Astrocyte of the spinal cord (primary cell): ENCODE data around the gene FFAR3.

ENCODE experiments used
- DNase-seq: peaks from one replicate; pipeline ENCODE4 v3.0.0; 2011; ENCODE audit warnings: low read depth, low spot score
- H3K4me3 ChIP-seq: 2 replicates; pipeline ENCODE4 v1.5.1; 2011; ENCODE audit warnings: low read depth, mild to moderate bottlenecking, low read length, moderate library complexity
- in situ Hi-C: cut with HindIII; loops from 2 replicates; pipeline ENCODE4 v1.10.0; 2017; ENCODE audit warnings: low sequenced_read_pairs
- TF ChIP-seq, protein P1 (sequence below): IDR thresholded peaks from 2 replicates; pipeline ENCODE4 v1.5.1; 2012; ENCODE audit warnings: low read depth, mild to moderate bottlenecking, low read length, inconsistent platforms

Gene FFAR3

GRCh38 chr19:35313587-35313986, 44.7 kb upstream of the FFAR3 start:
- H3K4me3 ChIP-seq = no peak overlapping the region
- in situ Hi-C loops = no loop called here
- DNase-seq = no peak
- TF ChIP-seq, protein P1, sequence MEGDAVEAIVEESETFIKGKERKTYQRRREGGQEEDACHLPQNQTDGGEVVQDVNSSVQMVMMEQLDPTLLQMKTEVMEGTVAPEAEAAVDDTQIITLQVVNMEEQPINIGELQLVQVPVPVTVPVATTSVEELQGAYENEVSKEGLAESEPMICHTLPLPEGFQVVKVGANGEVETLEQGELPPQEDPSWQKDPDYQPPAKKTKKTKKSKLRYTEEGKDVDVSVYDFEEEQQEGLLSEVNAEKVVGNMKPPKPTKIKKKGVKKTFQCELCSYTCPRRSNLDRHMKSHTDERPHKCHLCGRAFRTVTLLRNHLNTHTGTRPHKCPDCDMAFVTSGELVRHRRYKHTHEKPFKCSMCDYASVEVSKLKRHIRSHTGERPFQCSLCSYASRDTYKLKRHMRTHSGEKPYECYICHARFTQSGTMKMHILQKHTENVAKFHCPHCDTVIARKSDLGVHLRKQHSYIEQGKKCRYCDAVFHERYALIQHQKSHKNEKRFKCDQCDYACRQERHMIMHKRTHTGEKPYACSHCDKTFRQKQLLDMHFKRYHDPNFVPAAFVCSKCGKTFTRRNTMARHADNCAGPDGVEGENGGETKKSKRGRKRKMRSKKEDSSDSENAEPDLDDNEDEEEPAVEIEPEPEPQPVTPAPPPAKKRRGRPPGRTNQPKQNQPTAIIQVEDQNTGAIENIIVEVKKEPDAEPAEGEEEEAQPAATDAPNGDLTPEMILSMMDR = no peak

DNA sequence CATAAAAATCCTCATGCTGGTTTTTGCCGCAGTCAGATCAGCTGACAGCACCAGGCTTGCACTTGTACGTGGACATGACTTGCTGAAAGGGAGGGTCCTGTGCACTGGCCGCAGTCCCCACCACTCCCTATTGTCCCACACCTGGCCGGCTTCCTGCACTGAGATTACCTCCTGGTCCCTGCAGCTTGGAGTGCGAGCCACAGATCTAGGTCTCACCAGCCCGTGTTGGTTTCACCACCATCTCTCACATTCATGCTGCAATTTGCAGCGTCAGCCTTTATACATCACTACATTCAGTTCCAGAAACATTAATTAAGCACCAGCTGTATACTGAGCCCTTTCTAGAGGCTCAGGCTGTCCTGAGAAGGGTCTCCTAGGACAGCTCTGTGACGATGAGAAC, 44.2 kb upstream of the FFAR3 start:
- H3K4me3 ChIP-seq = no peak overlapping the region
- no peak for DNase-seq
- TF ChIP-seq, protein P1 = no peak
- in situ Hi-C loops = no loop called here

- TF ChIP-seq, protein P1 = no peak
- DNase-seq = no peak
- H3K4me3 ChIP-seq = no peak overlapping the region
- in situ Hi-C loops = no loop called here
Observed at GRCh38 chr19:35314858-35315470, 43.3 kb upstream of the FFAR3 start.

DNA sequence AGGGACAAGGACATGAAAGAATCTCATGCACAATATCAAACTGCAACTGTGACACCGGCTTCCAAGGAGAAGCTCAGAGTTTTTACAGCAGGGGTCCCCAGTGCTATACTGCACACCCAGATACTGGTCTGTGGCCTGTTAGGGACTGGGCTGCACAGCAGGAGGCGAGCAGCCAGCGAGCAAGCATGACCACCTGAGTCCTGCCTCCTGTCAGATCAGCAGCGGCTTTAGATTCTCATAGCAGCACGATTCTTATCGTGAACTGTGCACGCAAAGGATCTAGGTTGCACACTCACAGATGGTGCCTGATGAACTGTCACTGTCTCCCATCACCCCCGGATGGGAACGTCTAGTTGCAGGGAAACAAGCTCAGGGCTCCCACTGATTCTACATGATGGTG, 42.4 kb upstream of the FFAR3 start:
- DNase-seq = no peak
- in situ Hi-C loops = no loop called here
- H3K4me3 ChIP-seq = no peak overlapping the region
- TF ChIP-seq, protein P1 = no peak

- no peak overlapping the region for H3K4me3 ChIP-seq
- DNase-seq = no peak
- TF ChIP-seq, protein P1 = no peak
- in situ Hi-C loops = no loop called here
Observed at GRCh38 chr19:35316560-35316959, 41.7 kb upstream of the FFAR3 start.

DNA sequence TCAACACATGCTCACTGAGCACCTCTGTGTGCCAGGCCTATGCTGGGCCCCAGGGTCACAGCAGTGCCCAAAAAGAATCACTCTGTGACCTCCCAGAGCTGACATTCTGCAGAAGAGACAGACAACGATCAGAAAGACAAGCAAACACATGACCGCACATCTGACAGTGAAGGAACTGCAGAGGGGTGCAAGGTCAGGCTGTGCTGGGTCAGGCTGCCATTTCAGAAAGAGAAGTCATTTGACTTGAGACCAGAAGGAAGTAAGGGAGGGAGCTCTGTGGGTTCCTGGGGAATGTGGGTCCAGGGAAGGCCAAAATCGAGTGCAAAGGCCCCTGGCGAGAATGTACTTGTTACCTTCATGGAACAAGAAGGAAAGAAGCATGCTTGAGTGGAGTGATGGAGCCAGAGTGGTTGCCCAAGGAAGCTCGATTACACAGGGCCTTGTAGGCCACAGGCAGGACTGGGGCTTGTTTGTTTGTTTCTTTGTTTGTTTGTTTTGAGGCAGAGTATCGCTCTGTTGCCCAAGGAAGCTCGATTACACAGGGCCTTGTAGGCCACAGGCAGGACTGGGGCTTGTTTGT, 40.7 kb upstream of the FFAR3 start:
- no peak for DNase-seq
- in situ Hi-C loops = no loop called here
- H3K4me3 ChIP-seq = no peak overlapping the region
- TF ChIP-seq, protein P1 = no peak
